OCI-LY1 (cell line): Measurements from ENCODE around the gene PHACTR2.

Experiments
- H2AFZ ChIP-seq: fragments of 200-600 bp; sonication (generic), shearing (Covaris generic); 2 replicates; pipeline ENCODE4 v1.6.0; 2014; ENCODE audit warnings: antibody characterized with exemption, mild to moderate bottlenecking, low read length
- H3F3A ChIP-seq: fragments of 200-600 bp; sonication (generic), shearing (Covaris generic); 2 replicates; pipeline ENCODE4 v1.6.0; 2014; ENCODE audit warnings: mild to moderate bottlenecking, antibody characterized with exemption, low read length, moderate library complexity; ENCODE audit not compliant: insufficient read depth
- H3K27ac ChIP-seq: fragments of 200-600 bp; sonication (generic); 2 replicates; pipeline ENCODE4 v1.5.1; 2014; ENCODE audit warnings: low read length, mixed run types, mild to moderate bottlenecking, low read depth; ENCODE audit not compliant: poor library complexity, severe bottlenecking
- H3K27me3 ChIP-seq: fragments of 200-600 bp; sonication (generic); 2 replicates; pipeline ENCODE4 v1.6.0; 2014; ENCODE audit warnings: antibody characterized with exemption, mild to moderate bottlenecking, low read length, moderate library complexity; ENCODE audit not compliant: insufficient read depth
- H3K36me3 ChIP-seq: fragments of 200-600 bp; sonication (generic); 2 replicates; pipeline ENCODE4 v1.6.1; 2014; ENCODE audit warnings: mild to moderate bottlenecking, antibody characterized with exemption, low read length, moderate library complexity, mixed read lengths; ENCODE audit not compliant: insufficient read depth
- H3K4me1 ChIP-seq: fragments of 200-600 bp; sonication (generic); 2 replicates; pipeline ENCODE4 v1.5.1; 2014; ENCODE audit warnings: mild to moderate bottlenecking, low read length, moderate library complexity; ENCODE audit not compliant: insufficient read depth, severe bottlenecking
- H3K4me2 ChIP-seq: fragments of 200-600 bp; sonication (generic), shearing (Covaris generic); 2 replicates; pipeline ENCODE4 v1.6.1; 2014; ENCODE audit warnings: low read length
- H3K4me3 ChIP-seq: fragments of 200-600 bp; sonication (generic); 2 replicates; pipeline ENCODE4 v1.5.1; 2014; ENCODE audit warnings: low read length, low read depth, mild to moderate bottlenecking, mixed read lengths; ENCODE audit not compliant: poor library complexity, severe bottlenecking
- H3K79me2 ChIP-seq: fragments of 200-600 bp; shearing (Covaris generic); 2 replicates; pipeline ENCODE4 v1.6.1; 2016; ENCODE audit warnings: mixed run types, low read length, mixed read lengths; ENCODE audit not compliant: insufficient read depth
- H3K9ac ChIP-seq: fragments of 200-600 bp; sonication (generic), shearing (Covaris generic); 2 replicates; pipeline ENCODE4 v1.6.1; 2014; ENCODE audit warnings: mild to moderate bottlenecking, low read length, mixed read lengths
- H3K9me2 ChIP-seq: fragments of 200-600 bp; sonication (generic), shearing (Covaris generic); 2 replicates; pipeline ENCODE4 v1.6.1; 2014; ENCODE audit warnings: low read depth, mild to moderate bottlenecking, low read length, mixed read lengths
- H3K9me3 ChIP-seq: fragments of 200-600 bp; shearing (Covaris generic); 2 replicates; pipeline ENCODE4 v1.6.1; 2014; ENCODE audit warnings: low read length, mixed read lengths
- H4K20me1 ChIP-seq: fragments of 200-600 bp; sonication (generic), shearing (Covaris generic); 2 replicates; pipeline ENCODE4 v1.6.0; 2016; ENCODE audit warnings: mild to moderate bottlenecking, low read length; ENCODE audit not compliant: insufficient read depth
- CTCF ChIP-seq: fragments of 200-600 bp; sonication (generic), shearing (Covaris generic); IDR thresholded peaks from 2 replicates; pipeline ENCODE4 v1.5.1; 2017; ENCODE audit warnings: mild to moderate bottlenecking, antibody characterized with exemption, low read length, moderate library complexity, mixed read lengths
- EZH2 ChIP-seq: fragments of 200-600 bp; sonication (generic), shearing (Covaris generic); IDR thresholded peaks from 2 replicates; pipeline ENCODE4 v1.8.0; 2017; ENCODE audit warnings: borderline replicate concordance, mixed run types, mild to moderate bottlenecking, antibody characterized with exemption, low read length, moderate library complexity, mixed read lengths

Gene PHACTR2

GRCh38 chr6:143688681-143689080 lies 10.9 kb downstream of the PHACTR2 start:
- Histone ChIP-seq H3K79me2 (no peaks in the 10 kb centered on the region), H2AFZ (no peak overlapping the region), H4K20me1 (no peaks in the 10 kb centered on the region), H3K4me3 (no peak overlapping the region), H3K4me2 (no peak overlapping the region), H3K9ac (no peak overlapping the region), H3K27ac (no peak overlapping the region), H3F3A (no peaks in the 10 kb centered on the region), H3K9me2 (no peaks in the 10 kb centered on the region), H3K27me3 (no peaks in the 10 kb centered on the region), H3K9me3 (no peaks in the 10 kb centered on the region), H3K4me1 (no peaks in the 10 kb centered on the region), H3K36me3 (no peaks in the 10 kb centered on the region)
- TF ChIP-seq CTCF (no peak), EZH2 (no peak)

GRCh38 chr6:143689852-143690251 lies 12.1 kb downstream of the PHACTR2 start:
- Histone ChIP-seq H3K9me2 (no peaks in the 10 kb centered on the region), H3K4me3 (no peak overlapping the region), H3K36me3 (no peaks in the 10 kb centered on the region), H3F3A (no peaks in the 10 kb centered on the region), H3K4me1 (no peaks in the 10 kb centered on the region), H3K27ac (no peak overlapping the region), H3K9ac (no peak overlapping the region), H4K20me1 (no peaks in the 10 kb centered on the region), H3K4me2 (no peak overlapping the region), H2AFZ (no peak overlapping the region), H3K9me3 (no peaks in the 10 kb centered on the region), H3K27me3 (no peaks in the 10 kb centered on the region), H3K79me2 (no peaks in the 10 kb centered on the region)
- no peak for TF ChIP-seq EZH2
- no peak for TF ChIP-seq CTCF

GRCh38 chr6:143691155-143691554 lies 13.4 kb downstream of the PHACTR2 start:
- Histone ChIP-seq H3K79me2 (no peaks in the 10 kb centered on the region), H3K36me3 (no peaks in the 10 kb centered on the region), H3K9ac (no peak overlapping the region), H3K27me3 (no peaks in the 10 kb centered on the region), H2AFZ (no peak overlapping the region), H3K9me2 (no peaks in the 10 kb centered on the region), H3F3A (no peaks in the 10 kb centered on the region), H3K27ac (no peak overlapping the region), H4K20me1 (no peaks in the 10 kb centered on the region), H3K4me2 (no peak overlapping the region), H3K9me3 (no peaks in the 10 kb centered on the region), H3K4me1 (no peaks in the 10 kb centered on the region), H3K4me3 (no peak overlapping the region)
- no peak for TF ChIP-seq CTCF
- no peak for TF ChIP-seq EZH2
